NT2/D1 (cell line): ENCODE data around the gene TGFBR2.
"Not testable (repeated sequence)": the region's sequence is repeated elsewhere in the genome, so short reads cannot be mapped to it uniquely, and the experiment has no call there.

Source experiments
- DNase-seq: peaks from one replicate; pipeline ENCODE4 v3.0.0-alpha.2; 2011; ENCODE audit warnings: low read depth, low spot score
- H3K27me3 ChIP-seq: 2 replicates; pipeline ENCODE4 v1.6.0; 2011; ENCODE audit warnings: mild to moderate bottlenecking; ENCODE audit not compliant: insufficient read length, insufficient read depth
- H3K36me3 ChIP-seq: 2 replicates; pipeline ENCODE4 v1.6.1; 2011; ENCODE audit warnings: mild to moderate bottlenecking, low read length, mixed read lengths; ENCODE audit not compliant: insufficient read depth, insufficient read length
- H3K4me1 ChIP-seq: 2 replicates; pipeline ENCODE4 v1.5.1; 2011; ENCODE audit not compliant: insufficient read depth, insufficient read length
- H3K4me3 ChIP-seq: 2 replicates; pipeline ENCODE4 v1.5.1; 2011; ENCODE audit warnings: low read depth; ENCODE audit not compliant: insufficient read length
- H3K9ac ChIP-seq: 2 replicates; pipeline ENCODE4 v1.6.0; 2011; ENCODE audit warnings: low read depth; ENCODE audit not compliant: insufficient read length
- H3K9me3 ChIP-seq: 2 replicates; pipeline ENCODE4 v1.5.1; 2011; ENCODE audit warnings: mild to moderate bottlenecking, low read length; ENCODE audit not compliant: insufficient read depth
- SUZ12 ChIP-seq: IDR thresholded peaks from 2 replicates; pipeline ENCODE4 v1.6.1; 2011; ENCODE audit not compliant: insufficient read length, insufficient read depth; ENCODE audit errors: extremely low read depth
- YY1 ChIP-seq: IDR thresholded peaks from 2 replicates; pipeline ENCODE4 v1.6.1; 2011; ENCODE audit not compliant: insufficient read length, insufficient read depth
- ZNF274 ChIP-seq: IDR thresholded peaks from 2 replicates; pipeline ENCODE4 v1.6.1; 2011; ENCODE audit warnings: mild to moderate bottlenecking, low read depth, low read length

Gene TGFBR2

GRCh38 chr3:30666572-30667279 lies 60.3 kb downstream of the TGFBR2 start:
- Histone ChIP-seq H3K36me3 (peaks cover 11% of the 10 kb centered on the region), H3K9me3 (no peaks in the 10 kb centered on the region), H3K4me1 (no peaks in the 10 kb centered on the region), H3K27me3 (no peaks in the 10 kb centered on the region), H3K9ac (no peak overlapping the region), H3K4me3 (no peak overlapping the region)
- no peak for DNase-seq
- TF ChIP-seq SUZ12, result no peak

GRCh38 chr3:30667280-30667651 lies 60.9 kb downstream of the TGFBR2 start:
- Histone ChIP-seq H3K36me3 (peaks cover 14% of the 10 kb centered on the region), H3K9me3 (no peaks in the 10 kb centered on the region), H3K4me3 (no peak overlapping the region), H3K27me3 (no peaks in the 10 kb centered on the region), H3K9ac (no peak overlapping the region), H3K4me1 (no peaks in the 10 kb centered on the region)
- TF ChIP-seq ZNF274 (no peak), SUZ12 (no peak), YY1 (no peak)
- DNase-seq, result peak; percentile 66

GRCh38 chr3:30668051-30668609 lies 61.7 kb downstream of the TGFBR2 start:
- Histone ChIP-seq H3K27me3 (no peaks in the 10 kb centered on the region), H3K36me3 (peaks cover 23% of the 10 kb centered on the region), H3K4me3 (no peak overlapping the region), H3K9me3 (no peaks in the 10 kb centered on the region), H3K4me1 (no peaks in the 10 kb centered on the region), H3K9ac (no peak overlapping the region)
- TF ChIP-seq SUZ12, result no peak
- no peak for TF ChIP-seq ZNF274
- TF ChIP-seq YY1, result no peak
- no peak for DNase-seq

DNA sequence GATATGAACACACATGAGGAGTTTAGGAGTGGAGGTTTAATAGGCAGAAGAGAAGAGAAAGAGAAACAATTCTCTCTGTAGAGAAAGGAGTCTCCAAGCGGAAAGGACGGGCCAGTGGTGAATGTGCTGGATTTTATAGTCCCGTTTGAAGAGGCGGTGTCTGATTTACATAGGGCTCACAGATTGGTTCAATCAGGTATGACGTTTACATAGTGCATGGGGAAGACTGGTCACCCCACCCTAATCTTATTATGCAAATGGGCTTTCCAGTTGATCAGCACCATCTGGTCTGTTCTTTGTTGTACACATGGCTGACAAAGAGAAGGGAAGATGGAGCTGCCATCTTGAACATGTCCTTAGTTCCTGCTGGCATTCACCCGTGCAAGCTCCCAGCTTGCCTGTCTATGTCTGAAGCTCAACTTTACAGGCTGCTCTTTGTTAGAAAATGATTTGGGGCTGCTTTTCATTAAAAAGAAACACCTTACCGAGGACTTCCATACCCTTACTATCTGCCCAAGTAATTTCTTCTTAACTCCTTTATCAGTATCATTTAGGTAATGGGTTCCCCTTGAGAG lies 63.0 kb downstream of the TGFBR2 start:
- H3K36me3 ChIP-seq, result peaks cover 34% of the 10 kb centered on the region
- not testable (repeated sequence) for H3K9me3 ChIP-seq, H3K27me3 ChIP-seq, DNase-seq, H3K4me3 ChIP-seq, H3K9ac ChIP-seq, H3K4me1 ChIP-seq

DNA sequence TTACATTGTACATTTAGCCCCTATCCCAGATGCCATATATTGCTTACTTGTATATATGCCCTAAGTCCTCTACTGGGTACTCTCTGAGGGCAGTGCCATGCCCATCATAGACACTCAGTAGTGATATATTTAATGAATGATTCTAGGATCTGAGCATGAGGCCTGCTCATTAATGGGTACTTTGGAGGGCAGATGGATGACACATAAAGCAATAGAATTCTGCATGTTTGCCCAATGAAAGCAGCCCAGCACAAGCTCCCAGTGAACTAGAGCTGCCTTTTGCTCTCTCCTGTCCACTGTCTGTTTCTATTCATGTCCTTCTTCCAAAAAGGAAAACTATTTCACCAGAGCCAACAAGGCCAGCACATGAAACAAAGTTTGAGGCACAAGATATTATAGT lies 63.9 kb downstream of the TGFBR2 start:
- DNase-seq, result no peak
- H3K9ac ChIP-seq, result no peak overlapping the region
- H3K4me1 ChIP-seq, result no peaks in the 10 kb centered on the region
- TF ChIP-seq YY1, result no peak
- TF ChIP-seq ZNF274, result no peak
- TF ChIP-seq SUZ12, result no peak
- no peak overlapping the region for H3K4me3 ChIP-seq
- peaks cover 41% of the 10 kb centered on the region for H3K36me3 ChIP-seq
- no peaks in the 10 kb centered on the region for H3K9me3 ChIP-seq
- H3K27me3 ChIP-seq, result no peaks in the 10 kb centered on the region

DNA sequence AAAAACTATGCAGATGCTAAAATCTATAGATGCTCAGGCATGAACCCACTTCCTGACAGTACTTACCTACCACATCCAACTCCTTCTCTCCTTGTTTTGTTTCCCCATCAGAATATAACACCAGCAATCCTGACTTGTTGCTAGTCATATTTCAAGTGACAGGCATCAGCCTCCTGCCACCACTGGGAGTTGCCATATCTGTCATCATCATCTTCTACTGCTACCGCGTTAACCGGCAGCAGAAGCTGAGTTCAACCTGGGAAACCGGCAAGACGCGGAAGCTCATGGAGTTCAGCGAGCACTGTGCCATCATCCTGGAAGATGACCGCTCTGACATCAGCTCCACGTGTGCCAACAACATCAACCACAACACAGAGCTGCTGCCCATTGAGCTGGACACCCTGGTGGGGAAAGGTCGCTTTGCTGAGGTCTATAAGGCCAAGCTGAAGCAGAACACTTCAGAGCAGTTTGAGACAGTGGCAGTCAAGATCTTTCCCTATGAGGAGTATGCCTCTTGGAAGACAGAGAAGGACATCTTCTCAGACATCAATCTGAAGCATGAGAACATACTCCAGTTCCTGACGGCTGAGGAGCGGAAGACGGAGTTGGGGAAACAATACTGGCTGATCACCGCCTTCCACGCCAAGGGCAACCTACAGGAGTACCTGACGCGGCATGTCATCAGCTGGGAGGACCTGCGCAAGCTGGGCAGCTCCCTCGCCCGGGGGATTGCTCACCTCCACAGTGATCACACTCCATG lies 65.3 kb downstream of the TGFBR2 start:
- TF ChIP-seq SUZ12, result no peak
- TF ChIP-seq YY1, result no peak
- TF ChIP-seq ZNF274, result no peak

GRCh38 chr3:30672287-30672735 lies 65.9 kb downstream of the TGFBR2 start:
- no peak overlapping the region for H3K9ac ChIP-seq
- TF ChIP-seq YY1 (no peak), ZNF274 (no peak), SUZ12 (no peak)
- no peak overlapping the region for H3K4me3 ChIP-seq
- DNase-seq, result no peak
- H3K36me3 ChIP-seq, result peaks cover 54% of the 10 kb centered on the region
- H3K27me3 ChIP-seq, result no peaks in the 10 kb centered on the region
- H3K9me3 ChIP-seq, result no peaks in the 10 kb centered on the region
- no peaks in the 10 kb centered on the region for H3K4me1 ChIP-seq

More for the DNA sequence above, 65.3 kb downstream of the TGFBR2 start:
- H3K9ac ChIP-seq, result no peak overlapping the region
- no peaks in the 10 kb centered on the region for H3K9me3 ChIP-seq
- peaks cover 51% of the 10 kb centered on the region for H3K36me3 ChIP-seq
- DNase-seq, result no peak
- H3K27me3 ChIP-seq, result no peaks in the 10 kb centered on the region
- H3K4me3 ChIP-seq, result no peak overlapping the region
- no peaks in the 10 kb centered on the region for H3K4me1 ChIP-seq
